ENCODE results near the gene GFAP. TPM values are rescaled to one million over a fixed set of nuclear protein-coding genes. Genes with fewer than 3 reads are reported as not detected.

GFAP gene
- total RNA-seq, 4 donors from 2014 or later, result 1.4 to 4.1 (median 2.9) TPM

DNA sequence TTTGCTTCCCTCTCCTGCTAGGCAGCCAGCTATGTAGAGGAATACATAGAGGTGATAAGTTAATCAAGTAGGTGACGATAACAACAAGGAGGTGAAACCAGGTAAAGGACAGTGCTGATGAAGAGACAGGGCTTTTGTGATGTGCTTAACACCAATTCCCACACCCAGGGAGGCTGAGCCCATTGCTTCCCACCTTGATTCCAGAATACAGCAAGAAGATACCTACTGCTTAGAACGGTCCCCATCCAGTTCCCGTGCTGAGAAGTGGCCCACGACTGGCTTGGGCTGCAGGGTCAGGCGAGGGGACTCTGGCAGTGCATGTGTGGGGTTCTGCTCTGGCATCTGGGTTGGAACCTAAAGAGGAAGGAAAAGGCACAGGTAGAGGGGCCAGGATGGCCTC is 16.1 kb upstream of the GFAP start:
- no peak for ATAC-seq (ENCODE audit: low FRiP score)
- DNase-seq (ENCODE audit: low spot score), result no peak
- no peak for TF ChIP-seq CTCF (IDR thresholded peaks at IDR 0.05)

- ATAC-seq (ENCODE audit: low FRiP score), result no peak
- no peak for TF ChIP-seq CTCF (IDR thresholded peaks at IDR 0.05)
- DNase-seq (ENCODE audit: low spot score), result no peak
Measured at GRCh38 chr17:44930667-44931066, 15.4 kb upstream of the GFAP start.

DNA sequence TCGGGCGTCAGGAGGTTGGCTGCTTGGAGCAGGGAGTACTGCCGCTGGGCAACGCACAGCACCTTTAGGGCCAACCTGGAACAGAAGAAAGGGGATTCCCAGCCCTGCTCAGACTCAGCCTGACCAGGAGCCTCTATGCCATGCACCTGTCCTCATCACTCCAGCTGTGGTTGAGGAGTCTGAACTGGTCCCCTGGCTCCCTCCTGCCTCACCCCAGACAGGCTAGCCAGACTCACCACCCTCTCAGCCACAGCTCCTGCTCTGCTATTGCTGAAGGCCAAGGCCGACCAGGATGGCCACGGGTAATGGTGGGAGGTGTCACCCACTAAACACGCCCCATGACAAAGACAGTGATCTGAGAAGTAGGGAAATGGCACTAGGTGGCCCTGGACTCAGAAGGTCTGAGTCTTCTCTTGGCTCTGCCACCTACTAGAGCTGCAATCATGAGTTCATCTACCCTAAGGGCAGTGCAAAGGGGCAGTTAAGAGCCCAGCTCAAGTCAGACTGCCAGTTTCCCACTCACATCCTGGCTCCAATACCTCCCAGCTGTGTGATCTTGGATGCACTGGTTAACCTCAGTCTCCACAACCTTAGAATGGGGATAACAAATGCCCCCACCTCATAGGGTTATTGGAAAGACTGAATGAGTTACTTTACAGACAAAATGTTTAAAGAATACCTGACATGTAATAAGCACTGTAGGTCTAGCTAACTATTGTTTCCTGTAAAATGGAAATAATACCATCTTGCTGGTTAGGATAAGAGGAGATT is 13.8 kb upstream of the GFAP start:
- no peak for TF ChIP-seq CTCF (IDR thresholded peaks at IDR 0.05)
- ATAC-seq (ENCODE audit: low FRiP score), result no peak
- no peak for DNase-seq (ENCODE audit: low spot score)

DNA sequence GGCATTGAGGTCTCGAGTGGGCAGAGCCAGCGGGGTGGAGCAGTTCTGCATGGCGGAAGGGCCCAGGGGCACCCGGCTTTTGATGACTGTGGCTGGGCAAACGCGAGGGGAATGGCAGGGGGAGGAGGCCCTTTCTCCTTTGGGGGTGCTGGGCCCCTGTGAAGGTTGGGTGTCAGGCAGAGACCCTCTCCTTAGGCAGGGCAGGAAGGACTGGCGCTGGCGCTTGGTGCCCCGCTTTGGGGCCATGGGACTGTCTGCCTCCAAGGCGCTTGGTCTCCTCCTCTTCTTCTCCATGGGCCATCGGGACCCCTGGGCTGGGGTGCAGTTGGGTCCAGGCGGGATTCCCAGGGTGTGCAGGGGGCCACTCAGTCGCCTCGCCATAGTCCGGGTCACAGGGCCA is 12.8 kb upstream of the GFAP start:
- ATAC-seq (ENCODE audit: low FRiP score) (no peak), DNase-seq (ENCODE audit: low spot score) (no peak)
- TF ChIP-seq CTCF (IDR thresholded peaks at IDR 0.05), result no peak

DNA sequence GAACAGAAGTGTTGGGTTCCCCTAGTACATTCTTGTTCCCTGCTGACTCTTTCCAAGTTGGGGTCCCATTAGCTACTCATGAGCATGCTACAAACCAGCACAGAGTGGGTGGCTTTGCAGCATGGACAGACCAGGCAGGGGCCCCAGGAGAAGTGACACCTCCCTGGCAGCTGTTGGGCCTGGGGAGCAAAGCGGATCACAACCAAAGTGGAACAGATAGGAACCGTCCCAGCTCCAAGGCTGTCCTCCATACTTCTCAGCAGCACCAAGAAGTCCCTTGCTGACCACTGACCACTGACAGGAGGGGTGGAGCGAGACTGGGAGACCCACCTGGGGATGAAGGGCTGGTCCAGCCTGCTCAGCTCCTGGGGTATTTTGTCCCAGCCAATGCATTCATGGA is 12.4 kb upstream of the GFAP start:
- ATAC-seq (ENCODE audit: low FRiP score), result no peak
- no peak for DNase-seq (ENCODE audit: low spot score)
- no peak for TF ChIP-seq CTCF (IDR thresholded peaks at IDR 0.05)

DNA sequence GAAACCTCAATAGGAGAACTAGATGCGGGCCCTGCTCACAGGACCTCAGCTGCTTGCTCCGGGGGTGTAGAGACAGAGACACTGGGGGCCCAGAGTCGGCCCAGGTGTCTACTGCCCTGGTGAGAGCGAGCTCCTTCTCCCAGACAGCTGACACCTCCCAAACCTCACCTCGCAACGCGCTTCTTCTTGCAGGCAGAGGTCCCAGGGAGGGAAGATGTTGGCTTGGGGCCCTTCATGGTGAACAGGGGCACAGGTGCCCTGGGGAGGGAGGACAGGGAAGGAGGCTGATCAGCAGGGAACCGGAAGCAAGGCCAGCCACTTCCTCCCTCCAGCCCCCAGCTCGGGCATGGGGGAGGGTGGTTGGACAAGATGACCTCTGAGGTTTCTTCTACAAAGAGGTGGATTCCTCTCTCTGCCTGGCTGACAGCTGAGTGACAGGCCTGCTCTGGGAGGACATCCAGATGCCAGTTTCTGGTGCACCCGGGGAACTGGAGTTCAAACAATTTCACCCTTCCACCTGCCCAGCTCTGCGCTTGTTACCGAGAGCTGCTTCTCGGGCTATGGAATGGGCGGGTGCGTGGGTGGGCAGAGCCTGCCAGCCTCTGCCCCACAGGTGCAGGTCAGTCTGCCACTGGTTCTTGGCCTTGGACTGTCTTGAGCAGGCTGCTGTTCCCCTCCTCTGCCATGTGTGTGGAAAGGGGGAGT is 11.7 kb upstream of the GFAP start:
- no peak for TF ChIP-seq CTCF (IDR thresholded peaks at IDR 0.05)
- ATAC-seq (ENCODE audit: low FRiP score), result no peak
- DNase-seq (ENCODE audit: low spot score), result no peak

Measured in omental fat pad (tissue), 4 donors.